ENCODE data around the gene N4BP3. TPM values are rescaled to one million over a fixed set of nuclear protein-coding genes. Genes with fewer than 3 reads are reported as not detected.
A peak's percentile ranks its signal among the peaks of the same experiment; 100 is the strongest.
"Not testable (repeated sequence)": the region's sequence is repeated elsewhere in the genome, so short reads cannot be mapped to it uniquely, and the experiment has no call there.

The N4BP3 gene, protein sequence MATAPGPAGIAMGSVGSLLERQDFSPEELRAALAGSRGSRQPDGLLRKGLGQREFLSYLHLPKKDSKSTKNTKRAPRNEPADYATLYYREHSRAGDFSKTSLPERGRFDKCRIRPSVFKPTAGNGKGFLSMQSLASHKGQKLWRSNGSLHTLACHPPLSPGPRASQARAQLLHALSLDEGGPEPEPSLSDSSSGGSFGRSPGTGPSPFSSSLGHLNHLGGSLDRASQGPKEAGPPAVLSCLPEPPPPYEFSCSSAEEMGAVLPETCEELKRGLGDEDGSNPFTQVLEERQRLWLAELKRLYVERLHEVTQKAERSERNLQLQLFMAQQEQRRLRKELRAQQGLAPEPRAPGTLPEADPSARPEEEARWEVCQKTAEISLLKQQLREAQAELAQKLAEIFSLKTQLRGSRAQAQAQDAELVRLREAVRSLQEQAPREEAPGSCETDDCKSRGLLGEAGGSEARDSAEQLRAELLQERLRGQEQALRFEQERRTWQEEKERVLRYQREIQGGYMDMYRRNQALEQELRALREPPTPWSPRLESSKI
- total RNA-seq, result 1 to 10 TPM in 1 of 2 donors, under 1 TPM in 1; 0.19 to 2.0 TPM
- under 1 TPM; 0.03 to 0.13 TPM for polyA plus RNA-seq
- long read RNA-seq, donor 1, full-length matches to known transcripts, result 2 of 2 reads
- long read RNA-seq, donor 1, partial matches to known transcripts, result 0 of 2 reads
- long read RNA-seq, donor 1, other reads (novel, unspliced or antisense), result 0 of 2 reads
- long read RNA-seq, donor 2, full-length matches to known transcripts, result 1 of 2 reads
- long read RNA-seq, donor 2, partial matches to known transcripts, result 0 of 2 reads
- long read RNA-seq, donor 2, other reads (novel, unspliced or antisense), result 1 of 2 reads

DNA sequence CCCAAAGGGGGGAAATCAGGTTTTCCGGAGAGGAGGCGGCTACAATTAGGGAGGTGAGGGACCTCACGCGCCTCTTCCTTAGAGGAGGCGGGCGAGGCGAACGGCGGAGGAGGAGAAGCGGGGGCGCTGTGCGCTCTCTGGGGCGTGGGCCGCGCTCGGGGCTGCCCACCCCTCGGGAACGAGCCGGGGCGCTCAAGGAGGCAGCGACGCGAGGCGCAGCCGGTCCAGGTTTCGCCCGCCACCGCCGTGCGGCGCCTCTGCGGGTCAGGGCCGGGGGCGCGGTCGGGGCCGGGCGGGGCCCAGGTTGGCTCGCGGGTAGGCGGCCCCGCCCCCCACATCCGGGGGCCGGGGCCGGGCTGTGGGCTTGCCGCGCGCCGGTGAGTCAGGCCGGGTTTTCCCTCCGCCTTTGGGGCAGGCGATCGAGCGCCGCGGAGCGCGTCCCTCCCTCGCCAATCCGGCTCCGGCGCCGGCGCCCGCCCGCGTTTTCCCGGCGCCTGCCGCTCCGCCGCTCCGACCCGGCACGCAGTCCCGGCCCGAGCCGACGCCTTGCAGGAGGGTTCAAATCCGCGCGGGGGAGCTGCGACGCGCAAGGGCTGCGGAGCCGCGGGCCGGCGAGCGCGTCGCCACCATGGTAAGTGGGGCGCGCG, at the start of gene N4BP3:
TSS of gene N4BP3 (plus strand) at position 392 of the 647 bp plus-strand sequence. CDS start 6,052 bp downstream, outside the sequence.
- intact Hi-C loops (cut with DNase I), result no loop called here
- ATAC-seq (ENCODE audit: low FRiP score), result no peak
- no peak for DNase-seq
- 0 to 1% methylated on average over 29 to 96 of the region's 96 CpGs for WGBS, 2 donors
- Histone ChIP-seq H3K9me3 (ENCODE audit: control insufficient read depth, low read length) (no peaks in the 10 kb centered on the region), H3K4me1 (ENCODE audit: control insufficient read depth in 1 of 2, insufficient read depth in 2 of 2, low read length in 2 of 2) (no peaks in the 10 kb centered on the region), H3K36me3 (ENCODE audit: control insufficient read depth in 1 of 2, insufficient read depth in 2 of 2, low read length in 1 of 2) (no peaks in the 10 kb centered on the region), H3K27ac (ENCODE audit: low read depth in 1 of 2, low read length in 2 of 2) (no peak within 1 kb of the TSS), H3K4me3 (ENCODE audit: low read length in 2 of 2) (peak within 1 kb of the TSS in 1 of 2 donors; percentile 34), H3K27me3 (ENCODE audit: control insufficient read depth in 1 of 2, insufficient read depth in 2 of 2, low read length in 1 of 2) (no peaks in the 10 kb centered on the region)

DNA sequence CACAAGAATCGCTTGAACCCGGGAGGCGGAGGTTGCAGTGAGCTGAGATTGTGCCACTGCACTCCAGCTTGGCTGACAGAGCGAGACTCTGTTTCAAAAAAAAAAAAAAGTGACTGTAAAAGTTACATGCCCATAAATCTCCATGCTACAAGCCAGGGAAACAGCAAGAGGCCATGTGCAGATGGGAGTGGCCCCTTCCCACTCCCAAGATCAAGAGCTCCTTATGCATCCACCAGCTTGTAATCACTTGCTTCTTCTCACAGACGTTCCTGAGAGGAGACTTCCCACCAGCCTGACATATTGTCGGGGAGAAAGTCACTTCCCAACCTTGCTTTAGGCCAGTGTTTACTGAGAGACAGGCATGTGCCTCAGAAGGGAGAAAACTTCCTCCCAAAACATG, 45.6 kb upstream of the N4BP3 start:
- DNase-seq (no peak), ATAC-seq (ENCODE audit: low FRiP score) (no peak)
- WGBS, 2 donors, result 61 to 64% methylated on average over 6 of the region's 6 CpGs
- H3K9me3 ChIP-seq (ENCODE audit: control insufficient read depth, low read length), result no peaks in the 10 kb centered on the region
- H3K36me3 ChIP-seq (ENCODE audit: control insufficient read depth in 1 of 2, insufficient read depth in 2 of 2, low read length in 1 of 2), result no peaks in the 10 kb centered on the region
- intact Hi-C loops (cut with DNase I), result no loop called here
- no peaks in the 10 kb centered on the region for H3K4me1 ChIP-seq (ENCODE audit: control insufficient read depth in 1 of 2, insufficient read depth in 2 of 2, low read length in 2 of 2)
- no peaks in the 10 kb centered on the region for H3K27me3 ChIP-seq (ENCODE audit: control insufficient read depth in 1 of 2, insufficient read depth in 2 of 2, low read length in 1 of 2)
- no peak overlapping the region for H3K27ac ChIP-seq (ENCODE audit: low read depth in 1 of 2, low read length in 2 of 2)
- no peak overlapping the region for H3K4me3 ChIP-seq (ENCODE audit: low read length in 2 of 2)

DNA sequence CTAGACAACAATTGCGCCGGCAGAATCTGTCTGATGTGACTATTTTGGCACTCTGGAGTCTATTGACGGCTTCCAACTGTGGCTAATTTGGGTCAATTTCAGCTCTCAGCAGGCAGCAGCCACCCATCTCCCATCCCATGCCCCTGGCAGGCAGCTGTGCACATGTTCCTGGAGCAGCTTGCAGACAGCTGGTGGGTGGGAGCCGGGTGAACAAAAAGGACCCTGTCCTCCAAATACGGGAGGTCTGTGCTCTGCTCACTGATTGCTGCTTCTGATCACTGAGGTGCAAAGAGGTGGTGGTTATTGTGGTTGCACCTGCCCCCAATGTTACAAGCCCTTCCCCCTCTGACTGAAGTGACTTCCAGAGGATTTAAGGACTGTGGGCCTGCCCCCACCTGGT, 45.0 kb upstream of the N4BP3 start:
- H3K4me1 ChIP-seq (ENCODE audit: control insufficient read depth in 1 of 2, insufficient read depth in 2 of 2, low read length in 2 of 2), result no peaks in the 10 kb centered on the region
- DNase-seq, result no peak
- 37 to 38% methylated on average over 5 of the region's 5 CpGs for WGBS, 2 donors
- no peak overlapping the region for H3K4me3 ChIP-seq (ENCODE audit: low read length in 2 of 2)
- ATAC-seq (ENCODE audit: low FRiP score), result no peak
- no peak overlapping the region for H3K27ac ChIP-seq (ENCODE audit: low read depth in 1 of 2, low read length in 2 of 2)
- H3K9me3 ChIP-seq (ENCODE audit: control insufficient read depth, low read length), result no peaks in the 10 kb centered on the region
- intact Hi-C loops (cut with DNase I), result no loop called here
- no peaks in the 10 kb centered on the region for H3K36me3 ChIP-seq (ENCODE audit: control insufficient read depth in 1 of 2, insufficient read depth in 2 of 2, low read length in 1 of 2)
- no peaks in the 10 kb centered on the region for H3K27me3 ChIP-seq (ENCODE audit: control insufficient read depth in 1 of 2, insufficient read depth in 2 of 2, low read length in 1 of 2)

DNA sequence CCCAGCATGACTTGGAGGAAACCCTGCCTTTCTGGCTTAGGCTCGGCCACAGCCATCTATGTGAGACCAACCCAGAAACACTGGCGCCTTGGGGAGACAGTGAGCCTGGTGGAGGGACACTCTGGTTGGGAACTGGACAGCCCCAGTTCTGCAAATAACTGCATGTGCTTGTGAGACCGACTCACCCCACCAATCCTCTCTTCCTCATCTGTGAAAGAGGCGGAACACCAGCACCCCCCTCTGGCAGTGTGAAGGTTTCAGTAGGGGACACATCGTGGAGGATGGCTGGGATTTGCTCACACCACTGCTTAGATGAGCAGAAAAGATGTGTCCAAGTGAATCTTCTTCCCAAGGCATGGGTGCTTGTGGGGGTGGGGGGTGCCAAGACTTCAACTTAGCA, 43.4 kb upstream of the N4BP3 start:
- intact Hi-C loops (cut with DNase I), result no loop called here
- WGBS, 2 donors, result 39 to 41% methylated on average over 5 of the region's 5 CpGs
- DNase-seq (no peak), ATAC-seq (ENCODE audit: low FRiP score) (no peak)
- H3K36me3 ChIP-seq (ENCODE audit: control insufficient read depth in 1 of 2, insufficient read depth in 2 of 2, low read length in 1 of 2), result no peaks in the 10 kb centered on the region
- H3K9me3 ChIP-seq (ENCODE audit: control insufficient read depth, low read length), result no peaks in the 10 kb centered on the region
- no peaks in the 10 kb centered on the region for H3K4me1 ChIP-seq (ENCODE audit: control insufficient read depth in 1 of 2, insufficient read depth in 2 of 2, low read length in 2 of 2)
- H3K27ac ChIP-seq (ENCODE audit: low read depth in 1 of 2, low read length in 2 of 2), result no peak overlapping the region
- H3K27me3 ChIP-seq (ENCODE audit: control insufficient read depth in 1 of 2, insufficient read depth in 2 of 2, low read length in 1 of 2), result no peaks in the 10 kb centered on the region
- no peak overlapping the region for H3K4me3 ChIP-seq (ENCODE audit: low read length in 2 of 2)

DNA sequence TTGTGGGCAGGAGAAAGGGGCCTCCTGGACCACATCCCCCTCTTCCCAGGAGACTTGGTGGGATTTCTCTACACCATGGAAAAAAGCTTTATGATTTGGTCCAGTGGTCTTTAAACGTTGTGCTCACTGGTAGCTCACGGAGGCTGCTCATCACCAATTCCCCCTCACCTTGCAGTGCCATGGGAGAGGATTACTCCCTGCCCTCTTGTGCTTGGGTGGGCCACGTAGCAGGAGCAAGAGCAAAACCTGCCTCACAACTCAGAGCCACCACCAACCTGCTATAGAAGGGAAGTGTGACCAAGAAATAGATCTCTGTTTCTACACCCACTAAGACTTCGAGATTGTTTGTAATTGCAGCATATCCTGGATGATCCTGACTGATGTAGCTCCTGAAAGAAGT, 42.2 kb upstream of the N4BP3 start:
- ATAC-seq (ENCODE audit: low FRiP score) (no peak), DNase-seq (no peak)
- Histone ChIP-seq H3K4me3 (ENCODE audit: low read length in 2 of 2) (no peak overlapping the region), H3K9me3 (ENCODE audit: control insufficient read depth, low read length) (no peaks in the 10 kb centered on the region), H3K36me3 (ENCODE audit: control insufficient read depth in 1 of 2, insufficient read depth in 2 of 2, low read length in 1 of 2) (no peaks in the 10 kb centered on the region), H3K4me1 (ENCODE audit: control insufficient read depth in 1 of 2, insufficient read depth in 2 of 2, low read length in 2 of 2) (no peaks in the 10 kb centered on the region), H3K27ac (ENCODE audit: low read depth in 1 of 2, low read length in 2 of 2) (no peak overlapping the region), H3K27me3 (ENCODE audit: control insufficient read depth in 1 of 2, insufficient read depth in 2 of 2, low read length in 1 of 2) (no peaks in the 10 kb centered on the region)
- 75 to 78% methylated on average over 4 of the region's 4 CpGs for WGBS, 2 donors
- intact Hi-C loops (cut with DNase I), result no loop called here

DNA sequence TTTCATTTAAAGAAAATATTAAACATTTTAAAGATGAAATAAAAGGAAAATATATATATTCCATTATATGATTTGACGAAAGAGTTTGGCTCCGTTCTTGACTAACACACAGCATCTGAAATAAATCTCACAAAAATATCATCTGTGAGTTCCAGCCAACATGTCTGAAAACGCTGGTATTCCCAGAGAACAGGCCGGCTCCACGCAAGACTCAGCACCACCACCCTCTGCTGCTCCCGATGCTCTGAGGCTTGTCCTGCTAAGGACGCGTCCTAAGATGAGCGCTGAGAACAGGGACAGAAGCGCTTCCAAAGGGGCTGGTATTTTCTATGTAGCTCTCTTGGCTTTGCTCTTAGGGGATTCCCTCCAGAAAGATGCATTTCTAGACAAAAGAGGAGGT, 40.6 kb upstream of the N4BP3 start:
- ATAC-seq (ENCODE audit: low FRiP score), result no peak
- Histone ChIP-seq H3K27me3 (ENCODE audit: control insufficient read depth in 1 of 2, insufficient read depth in 2 of 2, low read length in 1 of 2) (no peaks in the 10 kb centered on the region), H3K4me3 (ENCODE audit: low read length in 2 of 2) (no peak overlapping the region), H3K36me3 (ENCODE audit: control insufficient read depth in 1 of 2, insufficient read depth in 2 of 2, low read length in 1 of 2) (no peaks in the 10 kb centered on the region), H3K27ac (ENCODE audit: low read depth in 1 of 2, low read length in 2 of 2) (no peak overlapping the region), H3K4me1 (ENCODE audit: control insufficient read depth in 1 of 2, insufficient read depth in 2 of 2, low read length in 2 of 2) (no peaks in the 10 kb centered on the region), H3K9me3 (ENCODE audit: control insufficient read depth, low read length) (no peaks in the 10 kb centered on the region)
- no peak for DNase-seq
- intact Hi-C loops (cut with DNase I), result no loop called here
- WGBS, 2 donors, result 70 to 85% methylated on average over 10 of the region's 10 CpGs

DNA sequence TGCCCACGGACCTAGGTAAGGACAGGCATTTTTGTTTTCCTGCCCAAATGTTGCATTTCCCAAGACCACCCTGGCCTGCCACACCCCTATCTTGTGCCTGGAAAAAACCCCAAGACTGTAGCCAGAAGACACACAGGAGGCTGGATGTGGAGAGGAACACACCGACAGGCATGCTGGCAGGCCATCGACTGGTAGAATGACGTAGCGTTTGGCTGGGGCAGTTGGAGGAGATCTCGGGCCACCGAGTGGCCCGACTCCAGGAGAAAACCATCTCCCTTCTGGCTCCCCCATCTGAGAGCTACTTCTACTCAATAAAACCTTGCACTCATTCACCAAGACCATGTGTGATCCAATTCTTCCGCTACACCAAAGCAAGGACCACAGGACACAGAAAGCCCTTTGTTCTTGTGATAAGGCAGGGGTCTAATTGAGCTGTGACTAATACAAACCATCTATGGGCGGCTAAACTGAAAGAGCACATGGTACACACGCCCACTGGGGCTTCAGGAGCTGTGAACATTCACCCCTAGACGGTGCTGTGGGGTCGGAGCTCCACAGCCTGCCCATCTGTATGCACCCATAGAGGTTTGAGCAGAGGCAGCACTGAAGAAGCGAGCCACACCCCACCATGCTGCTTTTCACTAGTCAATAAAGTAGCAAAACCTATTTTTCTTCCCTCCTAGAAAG, 38.9 kb upstream of the N4BP3 start:
- no peaks in the 10 kb centered on the region for H3K4me1 ChIP-seq (ENCODE audit: control insufficient read depth in 1 of 2, insufficient read depth in 2 of 2, low read length in 2 of 2)
- intact Hi-C loops (cut with DNase I), result no loop called here
- H3K27me3 ChIP-seq (ENCODE audit: control insufficient read depth in 1 of 2, insufficient read depth in 2 of 2, low read length in 1 of 2), result no peaks in the 10 kb centered on the region
- H3K4me3 ChIP-seq (ENCODE audit: low read length in 2 of 2), result no peak overlapping the region
- no peaks in the 10 kb centered on the region for H3K9me3 ChIP-seq (ENCODE audit: control insufficient read depth, low read length)
- ATAC-seq (ENCODE audit: low FRiP score), result no peak
- 45 to 48% methylated on average over 14 of the region's 14 CpGs for WGBS, 2 donors
- no peak for DNase-seq
- H3K27ac ChIP-seq (ENCODE audit: low read depth in 1 of 2, low read length in 2 of 2), result no peak overlapping the region
- H3K36me3 ChIP-seq (ENCODE audit: control insufficient read depth in 1 of 2, insufficient read depth in 2 of 2, low read length in 1 of 2), result no peaks in the 10 kb centered on the region

DNA sequence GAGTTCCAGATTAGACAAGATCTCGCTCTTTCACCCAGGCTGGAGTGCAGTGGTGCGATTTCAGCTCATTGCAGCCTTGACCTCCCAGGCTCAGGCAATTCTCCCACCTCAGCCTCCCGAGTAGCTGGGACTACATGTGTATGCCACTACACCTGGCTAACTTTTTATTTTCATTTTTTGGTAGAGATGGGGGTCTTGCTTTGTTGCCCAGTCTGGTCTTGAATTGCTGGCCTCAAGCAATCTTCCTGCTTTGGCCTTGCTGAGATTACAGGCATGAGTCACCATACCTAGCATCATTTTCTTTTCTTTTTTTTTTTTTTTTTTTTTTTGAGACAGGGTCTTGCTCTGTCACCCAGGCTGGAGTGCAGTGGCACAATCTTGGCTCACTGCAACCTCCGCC, 36.4 kb upstream of the N4BP3 start:
- H3K9me3 ChIP-seq (ENCODE audit: control insufficient read depth, low read length); H3K4me3 ChIP-seq (ENCODE audit: low read length in 2 of 2); H3K27ac ChIP-seq (ENCODE audit: low read depth in 1 of 2, low read length in 2 of 2); ATAC-seq (ENCODE audit: low FRiP score); DNase-seq; H3K36me3 ChIP-seq (ENCODE audit: control insufficient read depth in 1 of 2, insufficient read depth in 2 of 2, low read length in 1 of 2); H3K27me3 ChIP-seq (ENCODE audit: control insufficient read depth in 1 of 2, insufficient read depth in 2 of 2, low read length in 1 of 2); H3K4me1 ChIP-seq (ENCODE audit: control insufficient read depth in 1 of 2, insufficient read depth in 2 of 2, low read length in 2 of 2): not testable (repeated sequence)
- intact Hi-C loops (cut with DNase I), result loop anchor here (1.0 to 5.0 kb wide), 2 partner anchors 85 to 87 kb away; no protein-coding TSS in a partner anchor
- WGBS, 2 donors, result 93 to 94% methylated on average over 4 of the region's 4 CpGs

Measured in aorta (tissue), 5 donors.